ENCODE data around the gene PSME2.
"Not testable (repeated sequence)": the region's sequence is repeated elsewhere in the genome, so short reads cannot be mapped to it uniquely, and the experiment has no call there.

PSME2 gene

DNA sequence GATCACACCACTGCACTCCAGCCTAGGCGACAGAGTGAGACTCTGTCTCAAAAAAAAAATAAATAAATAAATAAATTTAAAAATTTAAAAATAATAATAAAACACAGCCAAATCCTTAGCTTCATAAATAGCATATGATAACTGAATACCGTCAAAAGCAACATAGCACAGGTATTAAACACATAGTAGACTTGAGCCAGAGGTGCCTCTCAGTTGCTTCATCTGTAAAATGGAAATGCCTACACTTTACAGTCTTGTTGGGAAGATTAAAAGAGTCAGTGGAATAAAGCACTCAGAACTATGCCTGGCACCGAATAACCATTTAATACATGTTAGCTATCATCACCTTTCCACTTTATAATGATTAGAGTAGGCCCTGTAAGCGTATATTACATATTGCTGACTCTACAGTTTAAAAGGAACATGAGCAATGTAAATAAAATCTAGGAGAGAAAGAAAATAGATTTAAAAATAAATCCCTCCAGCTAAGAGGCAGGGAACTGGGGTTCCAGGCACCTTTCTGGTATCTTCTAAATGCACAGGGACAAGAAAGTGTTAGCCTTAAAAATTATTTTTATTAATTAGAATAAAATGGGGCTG is 39.6 kb downstream of the PSME2 start:
- Histone ChIP-seq H3K4me3 (ENCODE audit: low read depth, low read length) (no peak overlapping the region), H4K8ac (ENCODE audit: low read depth, low read length) (no peak overlapping the region), H3K9ac (ENCODE audit: low read length) (no peak overlapping the region), H4K12ac (ENCODE audit: low read depth, low read length) (no peak overlapping the region), H3K27me3 (ENCODE audit: insufficient read depth, low read length) (no peaks in the 10 kb centered on the region), H3K4me1 (ENCODE audit: control insufficient read depth in 1 of 2, insufficient read depth in 2 of 2, low read length in 2 of 2) (no peaks in the 10 kb centered on the region), H3K23ac (ENCODE audit: low read length) (no peak overlapping the region), H3K27ac (ENCODE audit: low read depth, low read length) (no peak overlapping the region), H3K4ac (ENCODE audit: low read depth, low read length) (no peak overlapping the region), H2AK5ac (ENCODE audit: low read length) (no peak overlapping the region), H4K91ac (ENCODE audit: low read depth, low read length) (no peak overlapping the region), H2BK5ac (ENCODE audit: low read depth, low read length, poor library complexity) (no peak overlapping the region), H3K18ac (ENCODE audit: low read length) (no peak overlapping the region), H2BK12ac (ENCODE audit: low read length) (no peak overlapping the region), H3K14ac (ENCODE audit: low read length) (no peak overlapping the region), H2BK120ac (ENCODE audit: insufficient read depth, low read length, poor library complexity) (no peak overlapping the region), H2AFZ (ENCODE audit: insufficient read depth, low read length, poor library complexity) (no peak overlapping the region), H3K36me3 (ENCODE audit: control insufficient read depth in 1 of 2, insufficient read depth in 2 of 2, low read length in 2 of 2) (peaks cover 7 to 11% of the 10 kb centered on the region in 2 experiments), H3K79me2 (ENCODE audit: control insufficient read depth, insufficient read depth, low read length, poor library complexity) (no peaks in the 10 kb centered on the region), H3K4me2 (ENCODE audit: low read length) (no peak overlapping the region), H3K9me3 (ENCODE audit: insufficient read depth, low read depth, low read length) (peaks cover 5% of the 10 kb centered on the region), H3K79me1 (ENCODE audit: low read length) (no peaks in the 10 kb centered on the region)
- DNase-seq = no peak
- no CpG with 5 or more reads among the region's 4 CpGs for WGBS (ENCODE audit: extremely low coverage, insufficient coverage, insufficient read length)

DNA sequence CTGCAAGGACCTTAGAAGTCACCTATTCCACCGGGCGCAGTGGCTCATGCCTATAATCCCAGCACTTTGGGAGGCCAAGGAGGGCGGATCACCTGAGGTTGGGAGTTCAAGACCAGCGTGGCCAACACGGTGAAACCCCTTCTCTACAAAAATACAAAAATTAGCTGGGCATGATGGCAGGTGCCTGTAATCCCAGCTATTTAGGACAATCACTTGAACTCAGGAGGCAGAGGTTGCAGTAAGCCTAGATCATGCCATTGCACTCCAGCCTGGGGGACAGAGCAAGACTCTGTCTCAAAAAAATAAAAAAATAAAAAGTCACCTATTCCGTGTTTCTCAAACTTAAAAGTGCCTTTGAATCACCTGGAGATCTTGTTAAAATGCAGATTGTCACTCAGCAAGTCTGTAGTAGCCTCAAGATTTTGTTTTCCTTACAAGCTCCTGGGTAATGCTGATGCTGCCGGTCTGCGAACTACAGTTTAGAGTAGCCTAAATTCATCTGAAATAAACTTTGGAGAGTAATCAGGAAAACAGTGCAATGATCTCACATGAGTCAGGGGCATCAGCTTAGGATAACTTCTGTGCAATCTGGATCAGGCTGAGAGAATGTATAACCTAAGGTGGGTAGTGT is 40.7 kb downstream of the PSME2 start:
- H2AK5ac ChIP-seq (ENCODE audit: low read length); H2BK120ac ChIP-seq (ENCODE audit: insufficient read depth, low read length, poor library complexity); H3K14ac ChIP-seq (ENCODE audit: low read length); DNase-seq; H3K9me3 ChIP-seq (ENCODE audit: insufficient read depth, low read depth, low read length); H3K27me3 ChIP-seq (ENCODE audit: insufficient read depth, low read length); H3K18ac ChIP-seq (ENCODE audit: low read length); H3K79me1 ChIP-seq (ENCODE audit: low read length); H3K27ac ChIP-seq (ENCODE audit: low read depth, low read length); H4K8ac ChIP-seq (ENCODE audit: low read depth, low read length); H3K79me2 ChIP-seq (ENCODE audit: control insufficient read depth, insufficient read depth, low read length, poor library complexity); H4K91ac ChIP-seq (ENCODE audit: low read depth, low read length); H3K9ac ChIP-seq (ENCODE audit: low read length); H3K4me1 ChIP-seq (ENCODE audit: control insufficient read depth in 1 of 2, insufficient read depth in 2 of 2, low read length in 2 of 2); H3K4me2 ChIP-seq (ENCODE audit: low read length); H2AFZ ChIP-seq (ENCODE audit: insufficient read depth, low read length, poor library complexity); H3K4me3 ChIP-seq (ENCODE audit: low read depth, low read length); H2BK5ac ChIP-seq (ENCODE audit: low read depth, low read length, poor library complexity); H3K4ac ChIP-seq (ENCODE audit: low read depth, low read length); H4K12ac ChIP-seq (ENCODE audit: low read depth, low read length); H3K23ac ChIP-seq (ENCODE audit: low read length); H2BK12ac ChIP-seq (ENCODE audit: low read length): not testable (repeated sequence)
- H3K36me3 ChIP-seq (ENCODE audit: control insufficient read depth in 1 of 2, insufficient read depth in 2 of 2, low read length in 2 of 2) = peaks cover 10 to 11% of the 10 kb centered on the region in 2 experiments
- no CpG with 5 or more reads among the region's 8 CpGs for WGBS (ENCODE audit: extremely low coverage, insufficient coverage, insufficient read length)

GRCh38 chr14:24103451-24103850 is 43.0 kb downstream of the PSME2 start:
- H3K14ac ChIP-seq (ENCODE audit: low read length) = no peak overlapping the region
- H2BK120ac ChIP-seq (ENCODE audit: insufficient read depth, low read length, poor library complexity) = no peak overlapping the region
- no peak overlapping the region for H3K18ac ChIP-seq (ENCODE audit: low read length)
- no peak overlapping the region for H2AK5ac ChIP-seq (ENCODE audit: low read length)
- no peak overlapping the region for H3K23ac ChIP-seq (ENCODE audit: low read length)
- no peaks in the 10 kb centered on the region for H3K79me2 ChIP-seq (ENCODE audit: control insufficient read depth, insufficient read depth, low read length, poor library complexity)
- H3K9me3 ChIP-seq (ENCODE audit: insufficient read depth, low read depth, low read length) = peaks cover 7% of the 10 kb centered on the region
- no peak overlapping the region for H4K91ac ChIP-seq (ENCODE audit: low read depth, low read length)
- no peak overlapping the region for H3K4me3 ChIP-seq (ENCODE audit: low read depth, low read length)
- H2BK12ac ChIP-seq (ENCODE audit: low read length) = no peak overlapping the region
- no peak overlapping the region for H3K9ac ChIP-seq (ENCODE audit: low read length)
- no peaks in the 10 kb centered on the region for H3K27me3 ChIP-seq (ENCODE audit: insufficient read depth, low read length)
- no peak overlapping the region for H3K27ac ChIP-seq (ENCODE audit: low read depth, low read length)
- H3K4me2 ChIP-seq (ENCODE audit: low read length) = no peak overlapping the region
- no peak overlapping the region for H4K8ac ChIP-seq (ENCODE audit: low read depth, low read length)
- no peak for DNase-seq
- peaks cover 18 to 24% of the 10 kb centered on the region in 2 experiments for H3K36me3 ChIP-seq (ENCODE audit: control insufficient read depth in 1 of 2, insufficient read depth in 2 of 2, low read length in 2 of 2)
- H3K79me1 ChIP-seq (ENCODE audit: low read length) = no peaks in the 10 kb centered on the region
- no peaks in the 10 kb centered on the region for H3K4me1 ChIP-seq (ENCODE audit: control insufficient read depth in 1 of 2, insufficient read depth in 2 of 2, low read length in 2 of 2)
- no CpG with 5 or more reads among the region's 13 CpGs for WGBS (ENCODE audit: extremely low coverage, insufficient coverage, insufficient read length)
- H2BK5ac ChIP-seq (ENCODE audit: low read depth, low read length, poor library complexity) = no peak overlapping the region
- H4K12ac ChIP-seq (ENCODE audit: low read depth, low read length) = no peak overlapping the region
- H3K4ac ChIP-seq (ENCODE audit: low read depth, low read length) = no peak overlapping the region
- H2AFZ ChIP-seq (ENCODE audit: insufficient read depth, low read length, poor library complexity) = no peak overlapping the region

- no peaks in the 10 kb centered on the region for H3K79me1 ChIP-seq (ENCODE audit: low read length)
- no peak overlapping the region for H2BK120ac ChIP-seq (ENCODE audit: insufficient read depth, low read length, poor library complexity)
- H3K18ac ChIP-seq (ENCODE audit: low read length) = no peak overlapping the region
- H4K8ac ChIP-seq (ENCODE audit: low read depth, low read length) = no peak overlapping the region
- no peak overlapping the region for H4K12ac ChIP-seq (ENCODE audit: low read depth, low read length)
- H2BK5ac ChIP-seq (ENCODE audit: low read depth, low read length, poor library complexity) = no peak overlapping the region
- peaks cover 7% of the 10 kb centered on the region for H3K9me3 ChIP-seq (ENCODE audit: insufficient read depth, low read depth, low read length)
- H3K9ac ChIP-seq (ENCODE audit: low read length) = no peak overlapping the region
- no peak overlapping the region for H3K23ac ChIP-seq (ENCODE audit: low read length)
- no peak overlapping the region for H3K14ac ChIP-seq (ENCODE audit: low read length)
- H3K4me3 ChIP-seq (ENCODE audit: low read depth, low read length) = no peak overlapping the region
- no peak overlapping the region for H3K27ac ChIP-seq (ENCODE audit: low read depth, low read length)
- peaks cover 22 to 29% of the 10 kb centered on the region in 2 experiments for H3K36me3 ChIP-seq (ENCODE audit: control insufficient read depth in 1 of 2, insufficient read depth in 2 of 2, low read length in 2 of 2)
- H3K4me1 ChIP-seq (ENCODE audit: control insufficient read depth in 1 of 2, insufficient read depth in 2 of 2, low read length in 2 of 2) = no peaks in the 10 kb centered on the region
- H3K4ac ChIP-seq (ENCODE audit: low read depth, low read length) = no peak overlapping the region
- H2AFZ ChIP-seq (ENCODE audit: insufficient read depth, low read length, poor library complexity) = no peak overlapping the region
- H3K4me2 ChIP-seq (ENCODE audit: low read length) = no peak overlapping the region
- no peak overlapping the region for H2AK5ac ChIP-seq (ENCODE audit: low read length)
- H3K27me3 ChIP-seq (ENCODE audit: insufficient read depth, low read length) = no peaks in the 10 kb centered on the region
- H3K79me2 ChIP-seq (ENCODE audit: control insufficient read depth, insufficient read depth, low read length, poor library complexity) = no peaks in the 10 kb centered on the region
- no peak overlapping the region for H4K91ac ChIP-seq (ENCODE audit: low read depth, low read length)
- WGBS (ENCODE audit: extremely low coverage, insufficient coverage, insufficient read length) = no CpG with 5 or more reads among the region's 7 CpGs
- no peak overlapping the region for H2BK12ac ChIP-seq (ENCODE audit: low read length)
- DNase-seq = no peak
Measured at GRCh38 chr14:24102357-24103048, 43.9 kb downstream of the PSME2 start.

Measured in trophoblast cell (in vitro differentiated cells and primary cell).